ENCODE results near the gene TSACC.

Gene TSACC

GRCh38 chr1:156394835-156395461 lies 56.6 kb downstream of the TSACC start:
- DNase-seq (ENCODE audit: low read depth), result no peak

All from stimulated activated CD8-positive, alpha-beta memory T cell treated with anti-CD3 and anti-CD28 coated beads, Interleukin-15, amount 100 ng/mL, for 1 hour (primary cell).